MM.1S (cell line): ENCODE measurements around the gene CENPF.

ENCODE experiments used
- CTCF ChIP-seq: fragments of 300-600 bp; sonication (generic); IDR thresholded peaks from 2 replicates; pipeline ENCODE4 v1.5.1; 2016; ENCODE audit warnings: antibody characterized with exemption, low read length, mixed read lengths
- EZH2 ChIP-seq: fragments of 300-600 bp; sonication (generic); optimal IDR thresholded peaks from 2 replicates; pipeline ENCODE3; 2017; ENCODE audit warnings: low read depth, mild to moderate bottlenecking, antibody characterized with exemption, low read length, mixed read lengths
- EZH2phosphoT487 ChIP-seq: fragments of 300-600 bp; sonication (generic); IDR thresholded peaks from 2 replicates; pipeline ENCODE4 v1.6.1; 2018; ENCODE audit warnings: antibody characterized with exemption, low read length

GRCh38 chr1:214615109-214615508 is 12.1 kb downstream of the CENPF start:
- TF ChIP-seq CTCF: no peak
- no peak for TF ChIP-seq EZH2phosphoT487
- no peak for TF ChIP-seq EZH2
